Measurements from ENCODE around the gene IMPG2.

The IMPG2 gene

DNA sequence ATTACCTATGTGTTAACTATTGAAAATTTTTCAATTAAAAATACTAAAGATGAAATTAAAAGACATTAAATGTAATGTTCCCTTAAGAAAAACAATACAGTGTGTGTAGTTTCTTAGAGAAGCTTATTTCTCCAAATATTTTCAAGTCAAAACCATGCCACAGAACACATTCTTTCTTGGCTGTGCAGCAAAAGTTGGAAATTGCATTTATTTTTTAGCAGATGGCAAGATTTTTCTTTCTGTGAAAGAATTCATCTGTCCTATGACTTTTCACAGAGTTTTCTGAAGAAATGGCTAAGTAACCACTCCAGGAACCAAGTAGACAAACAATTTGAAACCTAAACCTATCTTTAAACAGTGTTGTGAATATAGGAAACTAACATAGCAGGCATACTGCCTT lies 47.2 kb downstream of the IMPG2 start:
- DNase-seq, result no peak

DNA sequence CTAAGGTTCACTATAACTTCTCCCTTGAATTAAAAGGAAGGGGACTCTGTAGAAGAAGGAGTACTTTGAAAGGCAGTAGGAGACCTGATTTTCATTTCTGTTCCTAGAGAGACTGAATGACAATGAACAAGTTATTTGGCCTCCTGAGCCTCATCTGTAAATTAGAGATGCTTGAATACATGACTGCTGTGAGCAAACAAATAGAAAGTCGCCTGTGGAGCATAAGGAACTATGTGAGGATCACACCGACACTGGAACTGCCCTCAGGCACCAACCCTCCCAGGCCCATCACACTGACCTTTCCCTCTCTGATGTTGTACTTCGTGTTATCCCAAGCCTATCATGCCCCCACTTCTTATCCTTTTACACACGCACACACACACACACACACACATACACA lies 48.6 kb downstream of the IMPG2 start:
- DNase-seq, result no peak

DNA sequence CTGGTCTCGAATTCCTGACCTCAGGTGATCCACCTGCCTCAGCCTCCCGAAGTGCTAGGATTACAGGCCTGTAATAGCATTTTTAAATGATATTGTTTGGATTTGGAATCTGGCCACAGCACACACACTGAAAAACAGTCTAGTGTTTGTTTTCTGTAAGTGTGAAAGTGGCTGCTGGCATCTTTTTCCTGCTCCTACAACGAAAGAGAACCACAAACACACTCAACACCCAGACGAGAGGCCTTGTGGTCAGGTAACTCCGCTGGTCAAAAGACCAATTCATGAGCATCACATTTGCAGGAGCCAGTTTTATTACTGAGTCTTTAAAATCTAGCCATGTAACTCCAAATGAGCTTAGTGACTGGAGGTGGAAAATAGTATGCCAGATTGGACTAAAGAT lies 50.2 kb downstream of the IMPG2 start:
- no peak for DNase-seq

DNA sequence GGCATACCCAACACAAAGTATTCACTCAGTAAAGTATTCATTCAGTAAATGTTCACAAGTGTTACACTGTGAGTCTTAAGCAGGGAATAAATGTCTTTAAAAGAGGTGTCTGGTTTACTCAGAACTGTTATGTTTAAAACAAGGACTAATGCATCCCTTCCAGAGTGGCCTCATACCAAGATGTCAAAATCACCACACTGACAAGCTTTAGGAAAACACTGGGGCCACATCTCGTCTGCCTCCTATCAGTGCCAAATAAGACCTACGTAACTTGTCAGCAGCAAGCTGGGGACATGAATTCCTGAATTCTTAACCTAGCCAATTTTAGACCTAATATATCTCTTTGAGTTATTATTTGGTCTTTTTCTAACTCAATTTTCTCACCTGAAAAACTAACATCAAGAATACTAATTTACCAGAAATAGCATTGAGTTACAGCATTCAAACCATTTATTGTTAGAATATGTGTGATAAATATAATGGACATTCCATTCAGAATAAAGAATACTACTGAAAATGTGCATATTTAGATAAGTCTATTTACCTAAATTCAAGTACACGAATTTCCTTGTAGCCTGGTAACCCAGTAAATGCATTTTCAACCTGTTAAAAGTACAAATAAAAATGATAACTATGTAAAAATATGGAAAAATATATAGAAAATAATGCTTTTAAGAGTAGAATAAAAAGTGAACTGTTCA lies 51.3 kb downstream of the IMPG2 start:
- no peak for DNase-seq

DNA sequence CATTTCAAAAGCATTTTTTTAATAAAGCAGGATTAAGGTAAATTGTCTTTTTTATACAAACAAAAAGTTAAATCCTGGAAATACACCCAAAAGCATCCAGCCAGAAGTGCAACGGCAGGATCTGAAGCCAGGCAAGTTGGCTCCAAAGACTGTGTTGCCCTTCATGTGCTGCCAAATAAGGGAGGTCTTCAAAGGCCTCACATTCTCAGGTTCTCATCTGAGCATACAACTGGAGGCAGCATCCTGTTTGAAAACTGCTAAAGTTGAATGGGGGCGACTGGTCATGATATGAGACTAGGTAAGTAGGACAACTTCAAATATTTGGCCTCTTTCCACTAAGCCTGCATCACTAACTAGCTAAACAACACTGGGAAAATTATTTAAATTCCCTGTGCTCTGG lies 52.2 kb downstream of the IMPG2 start:
- no peak for DNase-seq

DNA sequence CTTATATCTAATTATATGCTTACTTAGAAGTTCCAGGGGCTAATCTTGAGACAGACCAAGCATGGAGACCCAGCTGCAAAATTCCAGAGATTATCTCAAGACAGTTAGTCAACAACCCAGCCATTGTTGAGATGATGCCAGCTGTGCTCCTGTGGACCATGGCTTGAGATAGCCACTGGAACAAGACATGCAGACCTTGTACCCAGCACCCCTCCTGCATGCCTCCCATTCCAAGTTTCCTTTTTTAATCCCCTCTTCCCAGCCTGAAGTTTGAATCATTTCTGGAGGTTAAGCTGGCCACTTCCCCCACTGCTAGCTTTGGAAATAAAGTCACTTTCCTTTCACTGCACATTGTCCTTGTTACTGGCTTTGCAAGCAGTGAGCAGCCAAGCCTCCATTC lies 53.8 kb downstream of the IMPG2 start:
- DNase-seq, result no peak

DNA sequence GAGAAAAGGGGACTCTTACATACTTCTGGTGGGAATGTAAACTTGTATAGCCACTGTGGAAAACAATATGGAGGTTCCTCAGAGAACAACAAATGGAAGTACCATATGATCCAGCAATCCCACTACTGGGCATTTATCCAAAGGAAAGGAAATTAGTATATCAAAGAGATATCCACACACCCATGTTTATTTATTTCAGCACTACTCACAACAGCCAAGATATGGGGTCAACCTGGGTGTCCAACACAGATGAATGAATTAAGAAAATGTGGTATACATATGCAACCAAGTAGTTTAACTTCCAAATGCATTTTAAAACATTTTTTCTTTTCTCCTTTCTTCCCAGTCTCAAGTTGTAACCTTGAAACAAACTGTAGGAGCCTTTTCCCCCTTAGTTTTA lies 54.3 kb downstream of the IMPG2 start:
- DNase-seq, result no peak

DNA sequence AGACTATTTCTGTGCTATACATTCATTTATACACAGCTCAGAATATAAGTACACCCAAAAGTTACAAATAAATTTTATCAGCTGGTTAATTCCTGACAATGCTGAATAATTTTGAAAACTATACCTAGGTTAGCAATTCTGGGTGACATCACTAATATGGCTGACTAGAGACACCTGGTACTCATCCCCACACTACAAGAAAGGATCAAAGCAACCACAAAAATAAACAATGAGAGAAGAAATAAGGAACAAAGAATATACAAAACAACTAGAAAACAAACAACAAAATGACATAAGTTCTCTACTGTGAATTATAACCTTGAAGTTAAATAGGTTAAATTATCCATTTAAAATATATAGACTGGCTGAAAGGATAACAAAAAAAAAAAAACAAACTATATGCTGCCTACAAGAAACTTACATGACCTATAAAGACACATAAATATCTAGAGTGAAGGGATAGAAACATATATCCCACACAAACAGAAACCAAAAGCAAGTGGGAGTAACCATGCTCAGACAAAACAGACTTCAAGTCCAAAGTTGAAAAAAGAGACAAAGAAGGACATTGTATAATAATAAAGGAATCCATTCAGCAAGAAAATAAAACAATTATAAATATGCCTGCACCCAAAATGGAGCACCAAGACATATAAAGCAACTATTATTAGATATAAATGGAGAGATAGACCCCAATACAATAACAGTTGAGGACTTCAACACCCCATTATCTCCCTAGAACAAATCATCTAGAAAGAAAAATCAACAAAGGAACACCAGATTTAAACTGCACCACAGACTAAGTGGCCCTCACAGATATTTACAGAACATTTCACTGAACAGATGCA lies 57.8 kb downstream of the IMPG2 start:
- no peak for DNase-seq

DNA sequence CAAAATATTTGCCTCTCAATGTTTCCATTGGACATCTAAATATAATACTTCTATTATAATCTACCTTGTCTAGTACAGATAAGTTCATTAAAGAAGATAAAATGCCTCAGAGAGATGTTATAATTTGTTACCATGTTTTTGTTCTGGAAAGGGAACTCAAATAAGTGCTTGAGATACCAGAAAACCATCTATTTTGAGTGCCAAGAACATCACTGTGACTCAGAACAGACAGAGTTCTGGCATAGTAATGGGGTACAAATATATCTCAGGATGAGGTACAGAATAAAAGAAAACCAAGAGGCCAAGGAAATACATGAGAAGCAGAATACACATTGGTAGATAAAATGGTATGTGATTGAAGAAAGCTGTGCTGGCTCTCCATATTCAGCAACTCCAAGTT lies 58.9 kb downstream of the IMPG2 start:
- no peak for DNase-seq

DNA sequence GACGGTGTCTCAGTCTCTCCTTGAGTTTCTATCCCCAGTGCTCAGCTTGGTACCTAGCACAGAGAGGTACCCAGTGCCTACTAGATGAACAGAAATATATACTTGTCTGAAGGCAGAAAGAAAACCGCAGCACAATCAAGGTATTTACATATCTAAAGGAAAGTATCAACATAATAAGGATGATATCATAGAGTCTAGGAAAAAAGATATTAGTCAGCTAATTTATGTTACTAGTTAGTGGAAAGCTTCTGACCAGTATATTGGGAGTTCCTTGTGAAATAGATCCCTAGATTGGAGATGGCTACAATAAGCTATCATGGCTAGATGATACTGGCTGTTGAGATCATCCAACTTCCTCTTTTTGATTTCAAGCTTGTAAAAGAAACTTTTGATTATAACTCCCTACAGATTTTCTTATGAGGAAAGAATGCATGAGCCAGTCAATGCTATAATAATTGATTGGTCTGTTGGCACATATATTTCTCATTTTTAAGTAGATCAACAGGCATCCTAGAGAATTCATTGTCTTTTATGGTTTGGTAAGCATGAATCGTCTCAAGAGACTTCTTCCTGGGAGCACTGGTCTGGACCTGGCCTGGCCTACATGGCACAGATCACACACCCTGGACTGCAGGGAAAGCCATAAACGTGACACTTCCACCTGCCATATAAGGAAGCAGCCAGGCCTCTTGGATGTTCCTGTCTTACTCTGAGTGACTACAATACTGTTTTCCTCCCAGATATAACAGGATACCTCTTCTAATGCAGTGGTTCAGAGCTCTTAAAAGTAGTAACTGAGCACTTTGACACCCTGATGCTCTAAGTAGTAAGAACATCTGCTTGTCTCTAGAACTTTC lies 60.7 kb downstream of the IMPG2 start:
- DNase-seq, result no peak

DNA sequence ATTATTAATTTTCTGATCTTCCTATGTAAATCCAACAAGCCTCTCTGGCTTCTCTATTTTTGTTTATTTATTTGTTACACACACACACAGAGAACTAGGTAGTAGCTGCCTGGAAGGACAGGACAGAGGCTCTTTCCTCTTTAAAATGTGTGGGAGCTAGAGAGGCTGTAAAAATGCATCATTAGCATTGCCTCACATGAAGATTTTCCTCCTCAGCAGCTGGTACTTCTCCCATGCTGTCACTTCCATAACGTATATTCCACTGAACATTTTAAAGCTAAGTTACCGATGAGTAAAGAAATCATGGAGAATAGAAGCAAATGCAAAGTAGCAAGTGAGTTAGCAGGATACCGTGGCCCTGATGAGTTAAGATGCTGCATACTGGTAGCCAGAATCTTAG lies 63.9 kb downstream of the IMPG2 start:
- no peak for DNase-seq

DNA sequence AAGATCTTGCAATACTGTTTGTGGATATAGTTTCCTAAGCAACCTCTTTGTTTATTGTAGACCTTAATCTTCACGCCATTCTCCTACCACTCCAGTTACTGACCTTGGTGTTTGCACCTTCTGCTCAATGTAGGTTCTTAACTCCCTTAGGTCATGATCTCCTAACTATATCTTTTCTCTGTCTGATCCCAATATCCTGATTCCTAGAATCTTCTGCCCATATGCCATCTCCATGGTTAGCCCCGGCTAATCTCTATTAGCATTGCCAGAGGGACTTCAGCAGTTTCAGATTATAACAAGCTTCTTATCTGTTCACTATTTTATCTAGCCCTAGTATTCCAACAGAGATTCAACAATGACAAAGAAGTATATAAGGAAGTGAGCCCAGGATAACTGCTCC lies 64.9 kb downstream of the IMPG2 start:
- DNase-seq, result no peak

DNA sequence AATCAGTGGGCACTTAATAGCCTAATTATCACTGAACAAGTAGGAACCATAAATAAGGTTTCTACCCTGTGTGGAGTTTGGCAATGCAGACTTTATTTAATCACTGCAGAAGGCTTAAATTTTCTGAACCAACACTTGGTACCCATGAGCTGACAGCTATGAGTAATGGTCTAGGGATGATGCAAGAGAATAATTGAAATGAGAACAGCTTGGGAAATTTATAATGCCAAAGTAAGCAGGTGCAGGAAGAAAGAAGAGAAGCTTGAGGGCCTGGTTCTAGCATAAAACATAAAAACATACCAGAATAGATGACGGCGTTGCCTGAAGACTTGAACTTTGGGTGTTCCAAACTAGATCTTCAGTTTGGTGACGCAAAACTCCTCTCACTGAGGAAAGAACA lies 67.0 kb downstream of the IMPG2 start:
- no peak for DNase-seq

DNA sequence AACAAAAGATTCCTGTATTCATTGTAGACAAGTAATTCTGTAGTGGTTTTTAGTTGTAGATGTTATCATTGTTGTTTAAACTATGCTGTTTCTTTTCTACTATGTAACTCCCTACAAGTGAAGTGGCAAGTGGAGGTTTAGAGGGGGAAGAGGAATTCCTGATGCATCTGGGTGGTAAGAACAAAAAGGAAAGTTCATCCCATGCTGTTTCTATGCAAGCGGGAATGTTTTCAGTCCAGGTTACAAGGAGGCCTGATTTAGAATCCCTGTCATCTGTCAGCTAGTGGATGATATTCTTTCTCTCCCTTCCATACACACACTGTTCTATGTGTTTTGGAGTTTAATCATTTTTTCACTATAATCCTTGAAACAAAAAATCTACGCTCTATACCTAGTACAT lies 67.4 kb downstream of the IMPG2 start:
- DNase-seq, result no peak

DNA sequence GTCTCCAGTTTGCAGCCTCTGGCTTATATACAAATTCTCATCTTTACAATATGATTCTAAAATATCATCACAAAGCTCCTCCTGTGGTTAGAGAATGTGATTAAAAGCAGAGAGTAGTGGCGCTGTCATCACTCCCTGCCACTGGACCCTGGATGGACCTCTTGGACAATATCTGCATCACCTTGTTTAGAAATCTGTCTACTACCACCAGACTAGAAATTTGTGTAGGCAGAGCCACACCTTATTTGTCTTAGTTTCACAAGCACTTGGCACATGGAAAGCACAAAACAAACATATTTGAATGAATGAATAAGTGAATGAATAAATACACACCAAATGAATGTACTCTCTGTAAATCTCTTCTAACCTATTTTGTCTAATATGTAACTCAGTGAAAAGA lies 68.1 kb downstream of the IMPG2 start:
- DNase-seq, result no peak

DNA sequence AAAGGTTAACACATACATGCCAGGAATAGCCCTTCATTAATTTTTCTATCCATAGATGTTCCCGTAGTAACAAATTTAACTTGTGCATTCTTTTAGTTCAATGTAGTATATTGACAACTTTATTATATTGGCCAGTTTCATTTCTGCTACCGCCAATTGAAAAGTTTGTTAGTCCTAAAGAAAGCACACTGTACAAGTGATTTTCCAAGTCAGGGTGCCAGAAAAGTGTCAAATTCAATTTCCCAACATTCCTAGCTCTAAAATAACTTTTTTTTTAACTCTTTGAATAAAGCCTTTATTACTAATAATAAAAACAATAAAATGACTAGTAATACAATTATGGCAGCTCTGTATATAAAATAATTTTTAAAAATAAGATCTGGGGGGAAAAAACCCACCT lies 68.9 kb downstream of the IMPG2 start:
- no peak for DNase-seq

DNA sequence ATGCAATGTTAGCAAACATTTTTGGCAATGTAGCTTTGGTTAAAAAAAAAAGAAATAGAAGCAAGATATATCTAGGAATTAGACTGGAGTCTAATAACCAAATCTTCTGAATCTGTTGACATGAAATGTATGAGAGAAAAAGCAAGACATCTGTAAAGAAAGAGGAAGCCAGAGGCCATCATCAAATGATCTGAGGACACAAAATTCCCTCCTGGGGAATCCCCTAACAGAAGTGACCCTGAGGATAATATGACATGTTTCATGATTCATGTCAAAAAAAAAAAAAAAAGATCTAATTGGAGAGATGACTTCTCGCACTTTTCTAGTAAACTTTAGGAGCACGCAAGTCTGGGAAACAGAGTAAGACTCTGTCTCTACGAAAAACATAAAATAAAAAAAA lies 70.9 kb downstream of the IMPG2 start:
- no peak for DNase-seq

DNA sequence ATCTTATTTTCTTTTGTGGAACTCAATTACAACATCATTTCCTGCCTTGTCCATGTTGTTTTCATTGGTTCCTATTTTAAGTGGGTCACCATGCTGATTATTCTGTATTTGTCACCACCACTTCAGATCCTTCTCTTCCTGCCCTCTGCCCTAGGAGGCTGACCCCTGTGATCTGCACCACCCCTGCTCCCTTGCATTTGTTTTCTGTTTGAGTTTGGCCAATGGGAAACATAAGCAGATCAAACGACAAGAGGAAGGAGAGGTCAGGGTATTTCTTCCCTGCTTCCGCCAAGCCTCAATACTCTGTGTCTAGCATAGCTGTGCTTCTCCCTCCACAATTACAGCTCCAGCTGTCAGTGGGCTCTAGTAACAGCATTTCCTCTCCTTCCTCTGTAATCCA lies 71.6 kb downstream of the IMPG2 start:
- no peak for DNase-seq

DNA sequence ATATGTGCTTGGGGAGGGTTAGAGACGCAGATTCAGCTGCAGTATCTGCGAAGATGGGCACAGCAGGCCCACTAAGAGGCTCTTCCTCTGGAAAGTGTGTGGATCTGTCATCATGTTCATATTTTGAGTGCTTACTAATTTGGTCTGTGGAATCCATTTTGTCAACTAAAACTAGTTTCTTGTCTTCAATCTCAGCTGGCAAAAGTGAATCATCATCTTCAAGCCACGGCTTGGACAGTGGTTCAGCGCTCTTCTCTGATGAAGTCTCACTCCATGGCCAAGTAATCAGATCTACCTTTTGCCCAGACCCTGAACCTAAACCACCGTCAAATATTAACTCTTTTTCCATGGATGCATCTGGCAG lies 76.2 kb downstream of the IMPG2 start:
- no peak for DNase-seq

DNA sequence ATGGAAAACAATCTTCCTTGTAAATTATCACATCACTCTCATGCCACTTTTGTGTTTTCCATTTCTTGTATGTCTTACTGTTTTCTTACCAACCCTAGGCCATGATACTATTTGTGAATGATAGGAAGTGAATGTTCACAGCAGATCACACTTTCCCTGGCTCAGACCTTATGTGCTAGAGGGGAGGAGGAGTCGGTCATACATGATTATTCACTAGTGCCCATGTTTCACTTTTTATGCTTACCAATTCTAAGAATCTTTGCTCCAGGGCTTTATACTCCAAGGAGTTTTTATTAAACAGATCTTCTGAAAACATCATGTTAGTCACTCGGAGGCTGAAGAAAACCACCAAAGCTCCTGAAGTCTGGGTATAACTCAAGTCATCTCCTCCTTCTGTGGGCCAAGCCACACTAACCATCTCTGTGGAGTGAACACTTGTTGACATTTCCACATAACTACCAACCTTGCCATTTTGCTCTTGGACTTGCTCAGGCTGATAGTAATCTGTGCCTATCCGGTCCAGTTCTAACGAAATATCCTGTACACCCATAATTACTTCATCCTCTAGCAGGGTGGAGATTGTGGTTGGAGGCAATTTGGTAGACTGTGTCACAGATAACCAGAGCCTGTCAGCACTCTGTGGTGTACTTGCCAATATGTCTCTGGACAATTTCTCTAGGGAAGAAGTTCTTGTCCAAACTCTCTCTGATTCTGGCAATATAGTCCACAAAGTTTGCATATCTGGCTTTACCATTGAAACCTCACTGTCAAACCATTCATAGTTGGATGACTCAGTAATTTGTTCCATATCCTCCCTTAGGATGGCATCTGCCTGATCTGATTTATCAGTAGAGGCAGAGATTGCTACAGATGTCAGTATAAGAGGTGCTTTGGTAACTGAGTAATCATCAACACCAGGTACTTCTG lies 76.8 kb downstream of the IMPG2 start:
- DNase-seq, result no peak

DNA sequence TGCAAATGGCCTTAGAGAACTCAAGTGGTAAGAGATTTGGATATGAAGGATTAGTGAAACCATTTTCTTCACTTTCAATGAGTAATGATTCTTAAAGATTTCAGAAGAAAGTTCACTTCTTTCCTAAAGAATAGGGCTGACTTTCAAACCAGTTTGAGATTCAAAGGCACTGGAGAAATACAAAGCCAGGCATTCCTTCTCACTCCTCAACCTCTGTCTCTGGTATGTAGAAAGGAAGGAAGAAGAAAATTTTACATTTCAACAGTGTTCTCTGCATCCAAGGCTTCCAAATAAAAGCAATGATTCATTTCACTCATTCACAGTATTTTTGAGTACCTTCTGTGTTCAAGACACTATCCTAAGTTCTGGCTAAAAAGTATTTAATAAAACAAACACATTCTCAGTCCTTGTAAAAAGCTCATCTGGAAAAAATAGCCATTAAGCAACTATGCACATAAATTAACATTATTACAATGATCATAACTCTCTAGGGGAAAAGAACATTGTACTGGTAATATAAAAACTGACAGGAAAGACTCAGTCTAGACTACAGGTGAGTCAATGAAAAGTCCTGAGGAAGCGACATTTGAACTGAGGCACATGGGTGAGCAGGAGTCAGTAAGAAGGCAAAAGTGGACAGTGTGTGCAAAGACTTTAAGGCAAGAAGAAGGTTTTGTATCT lies 79.5 kb downstream of the IMPG2 start:
- DNase-seq, result no peak

DNA sequence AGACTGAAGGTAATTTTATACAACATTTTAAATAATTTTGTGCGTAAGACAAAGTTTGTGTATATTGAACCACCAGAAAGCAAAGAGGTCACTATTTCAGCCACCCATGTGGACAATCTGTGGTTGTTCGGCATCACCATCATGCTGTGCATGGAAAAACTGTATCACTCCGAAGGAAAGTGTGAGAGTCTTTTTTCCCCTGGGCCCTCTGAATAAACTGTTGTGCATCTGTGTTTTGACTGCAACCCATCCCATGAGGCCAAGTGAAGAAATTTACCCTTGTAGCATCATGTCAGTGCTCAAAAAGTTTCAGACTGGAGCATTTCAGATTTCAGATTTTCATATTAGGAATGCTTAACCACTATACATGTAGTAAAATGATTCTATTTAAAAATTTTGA lies 85.3 kb downstream of the IMPG2 start:
- DNase-seq, result no peak
